Smooth muscle cell (in vitro differentiated cells): ENCODE measurements around the gene HSFX4. TPM values are rescaled to one million over a fixed set of nuclear protein-coding genes. Genes with fewer than 3 reads are reported as not detected.

ENCODE experiments used
- DNase-seq: peaks from one replicate; lab custom pipeline; 2025; ENCODE audit not compliant: unreplicated experiment; lab: John Stamatoyannopoulos, UW
- H2AFZ ChIP-seq: fragments of 200-600 bp; sonication (generic); 2 replicates; pipeline ENCODE4 v1.6.0; 2016; ENCODE audit warnings: antibody characterized with exemption, low read depth, mild to moderate bottlenecking
- H3F3A ChIP-seq: fragments of 200-600 bp; sonication (generic); 2 replicates; pipeline ENCODE4 v1.6.0; 2017; ENCODE audit warnings: antibody characterized with exemption, low read depth
- H3K27ac ChIP-seq: fragments of 200-600 bp; sonication (generic); 2 replicates; pipeline ENCODE4 v1.5.1; 2016; ENCODE audit warnings: low read depth, mild to moderate bottlenecking
- H3K27me3 ChIP-seq: fragments of 200-600 bp; sonication (generic); 2 replicates; pipeline ENCODE4 v1.6.1; 2016; ENCODE audit warnings: low read depth, mild to moderate bottlenecking
- H3K36me3 ChIP-seq: fragments of 200-600 bp; sonication (generic); 2 replicates; pipeline ENCODE4 v1.5.1; 2016; ENCODE audit warnings: low read depth
- H3K4me1 ChIP-seq: fragments of 200-600 bp; sonication (generic); 2 replicates; pipeline ENCODE4 v1.5.1; 2016; ENCODE audit warnings: low read depth
- H3K4me2 ChIP-seq: fragments of 200-600 bp; sonication (generic); 2 replicates; pipeline ENCODE4 v1.6.0; 2016; ENCODE audit warnings: mild to moderate bottlenecking
- H3K4me3 ChIP-seq: fragments of 200-600 bp; sonication (generic); 2 replicates; pipeline ENCODE4 v1.5.1; 2016; ENCODE audit warnings: mild to moderate bottlenecking
- H3K79me2 ChIP-seq: fragments of 200-600 bp; sonication (generic); 2 replicates; pipeline ENCODE4 v1.6.0; 2016; ENCODE audit warnings: low read depth, mild to moderate bottlenecking
- H3K9ac ChIP-seq: fragments of 200-600 bp; sonication (generic); 2 replicates; pipeline ENCODE4 v1.6.0; 2016; ENCODE audit warnings: low read depth
- H3K9me3 ChIP-seq: fragments of 200-600 bp; sonication (generic); replicated peaks from 2 replicates; pipeline ENCODE4 v1.5.1; 2016; ENCODE audit warnings: low read depth
- H4K20me1 ChIP-seq: fragments of 200-600 bp; sonication (generic); 2 replicates; pipeline ENCODE4 v1.6.0; 2016; ENCODE audit warnings: low read depth
- WGBS: methylation state at CpG from one replicate; pipeline ENCODE4 v1.1.7; 2016; ENCODE audit warnings: low lambda C conversion rate; 5-methylcytosine and 5-hydroxymethylcytosine counted together
- polyA plus RNA-seq: library from polyadenylated mRNA; unstranded; fragments of >200 nt; fragmentation: Nextera tagmentation; extraction: Ambion mirVana; gene quantifications from 2 replicates; pipeline ENCODE4 v1.2.1, GENCODE V29; 2016
- total RNA-seq: library from RNA; depleted of rRNA; stranded (reverse); fragments of >200 nt; gene quantifications from 2 replicates; pipeline ENCODE4 v1.2.3, GENCODE V29; 2014
- TF ChIP-seq, protein P1 (sequence below): fragments of 200-600 bp; sonication (generic); IDR thresholded peaks from 2 replicates; pipeline ENCODE4 v1.5.1; 2017; ENCODE audit warnings: borderline replicate concordance, mild to moderate bottlenecking, antibody characterized with exemption; ENCODE audit not compliant: insufficient read depth, poor library complexity, severe bottlenecking

The HSFX4 gene
- total and polyA plus RNA-seq, 2 experiments from 2014 or later: not detected

DNA sequence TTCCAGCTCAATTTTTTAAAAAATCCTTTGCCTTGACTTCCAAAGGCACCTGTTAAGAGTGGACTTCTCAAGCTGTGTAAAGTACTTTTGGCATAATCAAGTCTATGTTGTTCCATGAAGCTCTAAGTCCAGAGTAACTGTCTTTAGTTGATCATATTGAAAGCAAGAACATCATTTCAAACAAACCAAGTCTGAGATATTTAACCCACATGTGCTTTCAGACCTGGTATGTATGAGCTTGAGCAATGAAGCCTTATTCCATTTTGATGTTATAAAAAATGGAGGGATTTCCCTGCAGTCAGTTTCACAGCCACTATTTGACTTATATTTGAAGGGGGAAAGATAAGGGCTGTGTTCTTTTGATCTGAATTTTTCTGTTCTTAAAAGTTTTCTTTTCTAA, 32.6 kb downstream of the HSFX4 start:
- Histone ChIP-seq H3K9me3 (no peaks in the 10 kb centered on the region), H3F3A (no peaks in the 10 kb centered on the region), H3K27ac (no peak overlapping the region), H3K4me2 (no peak overlapping the region), H3K79me2 (no peaks in the 10 kb centered on the region), H4K20me1 (no peaks in the 10 kb centered on the region), H3K4me1 (no peaks in the 10 kb centered on the region), H3K36me3 (no peaks in the 10 kb centered on the region), H3K27me3 (no peaks in the 10 kb centered on the region), H2AFZ (no peak overlapping the region), H3K9ac (no peak overlapping the region), H3K4me3 (no peak overlapping the region)
- DNase-seq: no peak
- TF ChIP-seq, protein P1, sequence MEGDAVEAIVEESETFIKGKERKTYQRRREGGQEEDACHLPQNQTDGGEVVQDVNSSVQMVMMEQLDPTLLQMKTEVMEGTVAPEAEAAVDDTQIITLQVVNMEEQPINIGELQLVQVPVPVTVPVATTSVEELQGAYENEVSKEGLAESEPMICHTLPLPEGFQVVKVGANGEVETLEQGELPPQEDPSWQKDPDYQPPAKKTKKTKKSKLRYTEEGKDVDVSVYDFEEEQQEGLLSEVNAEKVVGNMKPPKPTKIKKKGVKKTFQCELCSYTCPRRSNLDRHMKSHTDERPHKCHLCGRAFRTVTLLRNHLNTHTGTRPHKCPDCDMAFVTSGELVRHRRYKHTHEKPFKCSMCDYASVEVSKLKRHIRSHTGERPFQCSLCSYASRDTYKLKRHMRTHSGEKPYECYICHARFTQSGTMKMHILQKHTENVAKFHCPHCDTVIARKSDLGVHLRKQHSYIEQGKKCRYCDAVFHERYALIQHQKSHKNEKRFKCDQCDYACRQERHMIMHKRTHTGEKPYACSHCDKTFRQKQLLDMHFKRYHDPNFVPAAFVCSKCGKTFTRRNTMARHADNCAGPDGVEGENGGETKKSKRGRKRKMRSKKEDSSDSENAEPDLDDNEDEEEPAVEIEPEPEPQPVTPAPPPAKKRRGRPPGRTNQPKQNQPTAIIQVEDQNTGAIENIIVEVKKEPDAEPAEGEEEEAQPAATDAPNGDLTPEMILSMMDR: no peak

DNA sequence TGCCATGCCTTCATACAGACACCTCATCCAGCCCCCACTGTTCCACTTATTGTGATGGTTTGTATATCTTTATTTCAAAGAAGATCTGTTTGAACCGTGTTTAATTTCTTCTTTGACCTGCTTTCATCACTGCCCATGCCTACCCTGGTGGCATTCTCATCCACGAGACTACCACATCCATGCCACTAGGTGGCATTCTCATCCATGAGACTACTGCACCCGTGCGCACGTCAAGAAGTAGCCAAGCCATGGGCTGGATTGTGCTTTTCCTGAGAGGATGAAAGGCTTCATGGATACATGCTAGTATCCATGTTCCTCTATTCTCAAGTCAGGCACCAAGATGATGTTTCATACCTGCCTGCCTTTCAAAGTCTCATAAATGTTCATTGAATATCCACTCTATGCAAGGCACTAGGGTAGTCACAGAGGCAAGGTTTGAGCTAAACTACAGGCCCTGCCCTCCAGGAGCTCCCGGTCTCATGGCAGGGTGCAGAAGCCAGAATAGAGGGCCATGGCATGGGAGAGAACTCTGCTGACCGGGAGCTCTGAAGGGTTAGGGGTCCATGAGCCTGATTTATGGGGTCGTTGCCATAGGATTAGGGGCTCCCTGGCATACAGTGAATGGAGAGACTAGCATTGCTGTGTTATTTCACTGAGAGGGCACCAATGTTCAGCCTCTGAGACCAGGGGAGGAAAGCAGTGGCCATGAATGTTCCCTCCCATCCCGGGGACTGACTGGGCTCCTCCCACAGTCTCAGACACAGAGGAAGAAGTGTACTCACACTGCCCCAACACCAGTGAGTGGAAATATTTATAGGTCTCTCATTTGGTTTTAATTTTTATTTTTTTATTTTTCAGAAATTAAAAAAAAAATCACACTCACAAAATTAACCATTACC, 33.7 kb downstream of the HSFX4 start:
- Histone ChIP-seq H3K4me3 (no peak overlapping the region), H3K4me1 (no peaks in the 10 kb centered on the region), H2AFZ (no peak overlapping the region), H3K79me2 (no peaks in the 10 kb centered on the region), H3K9ac (no peak overlapping the region), H3F3A (no peaks in the 10 kb centered on the region), H3K27ac (no peak overlapping the region), H3K4me2 (no peak overlapping the region), H3K9me3 (no peaks in the 10 kb centered on the region), H3K36me3 (no peaks in the 10 kb centered on the region), H4K20me1 (no peaks in the 10 kb centered on the region), H3K27me3 (no peaks in the 10 kb centered on the region)
- no peak for DNase-seq
- 56% methylated on average over 9 of the region's 9 CpGs for WGBS
- TF ChIP-seq, protein P1: peak; percentile 53

DNA sequence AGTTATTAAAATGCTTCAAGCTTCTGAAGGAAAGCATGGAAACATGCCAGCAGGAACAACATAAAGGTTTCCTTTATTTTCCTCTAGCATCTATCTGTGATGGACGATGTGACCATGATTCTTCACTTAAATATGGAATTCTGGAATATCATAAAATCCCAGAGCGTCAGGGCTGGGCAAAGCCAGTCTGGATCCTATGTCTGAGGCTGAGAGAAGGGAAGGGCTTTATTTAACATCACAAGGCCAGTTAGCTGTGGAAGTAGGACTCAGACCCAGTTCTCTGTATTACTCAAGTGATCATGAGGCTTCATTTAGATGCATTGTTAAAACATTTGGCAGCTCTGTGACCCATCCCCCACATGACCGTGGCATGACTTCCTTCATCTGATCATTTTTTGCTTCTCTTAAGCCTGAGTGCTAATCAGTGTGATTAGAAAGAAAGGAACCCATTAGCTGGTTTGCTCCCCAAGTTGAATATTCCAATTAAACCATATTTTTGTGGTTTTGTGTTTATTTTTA, 49.8 kb downstream of the HSFX4 start:
- H3K4me1 ChIP-seq: no peaks in the 10 kb centered on the region
- H3K27ac ChIP-seq: no peak overlapping the region
- no peaks in the 10 kb centered on the region for H3K27me3 ChIP-seq
- H4K20me1 ChIP-seq: no peaks in the 10 kb centered on the region
- TF ChIP-seq, protein P1: no peak
- WGBS: 67% methylated on average over 3 of the region's 3 CpGs
- DNase-seq: no peak
- no peaks in the 10 kb centered on the region for H3K36me3 ChIP-seq
- no peaks in the 10 kb centered on the region for H3F3A ChIP-seq
- no peak overlapping the region for H3K4me2 ChIP-seq
- no peaks in the 10 kb centered on the region for H3K9me3 ChIP-seq
- H3K4me3 ChIP-seq: no peak overlapping the region
- H3K79me2 ChIP-seq: no peaks in the 10 kb centered on the region
- H2AFZ ChIP-seq: no peak overlapping the region
- H3K9ac ChIP-seq: no peak overlapping the region

Other genes with a start within 250 kb of the HSFX4 start
- not detected in 2 replicates for gene MAGEA11, start 217.5 kb upstream of the HSFX4 start, total RNA-seq
- not detected in 2 replicates for gene MAGEA11, start 217.5 kb upstream of the HSFX4 start, polyA plus RNA-seq
- gene HSFX1, start 155.5 kb upstream of the HSFX4 start, total RNA-seq: 0.31 and 1.7 TPM in 2 replicates
- 1.1 TPM in 2 replicates for gene HSFX1, start 155.5 kb upstream of the HSFX4 start, polyA plus RNA-seq
- gene MAGEA9, start 147.6 kb upstream of the HSFX4 start, total RNA-seq: not detected in 2 replicates
- gene MAGEA9, start 147.6 kb upstream of the HSFX4 start, polyA plus RNA-seq: not detected in 2 replicates
- gene MAGEA8, start 48.4 kb upstream of the HSFX4 start, total RNA-seq: not detected in 2 replicates
- not detected in 2 replicates for gene MAGEA8, start 48.4 kb upstream of the HSFX4 start, polyA plus RNA-seq
- 31.2 and 31.3 TPM in 2 replicates for gene EOLA2, start 8.9 kb downstream of the HSFX4 start, total RNA-seq
- 50.6 and 52.5 TPM in 2 replicates for gene EOLA2, start 8.9 kb downstream of the HSFX4 start, polyA plus RNA-seq